Activated T-helper 17 cell treated with anti-CD3 and anti-CD28 coated beads, Interleukin-2, amount 50 U/mL, for 72 hours (primary cell): Measurements from ENCODE around the gene SLC29A4. TPM values are rescaled to one million over a fixed set of nuclear protein-coding genes. Genes with fewer than 3 reads are reported as not detected.
A peak's percentile ranks its signal among the peaks of the same experiment; 100 is the strongest.
"Not testable (repeated sequence)": the region's sequence is repeated elsewhere in the genome, so short reads cannot be mapped to it uniquely, and the experiment has no call there.

Experiments used
- ATAC-seq: fragments of 150-1000 bp; cut with Tn5 transposase; replicated peaks from 2 replicates; pipeline ENCODE4 v1.10.0; 2021; ENCODE audit warnings: mild to moderate bottlenecking, moderate library complexity
- H3K27ac Mint-ChIP-seq: one replicate; pipeline ENCODE4 v1.8.0; 2022; ENCODE audit warnings: mixed read lengths
- H3K27me3 Mint-ChIP-seq: one replicate; pipeline ENCODE4 v1.8.0; 2022; ENCODE audit warnings: mixed read lengths
- H3K36me3 Mint-ChIP-seq: one replicate; pipeline ENCODE4 v1.8.0; 2022; ENCODE audit warnings: low read depth, mild to moderate bottlenecking, mixed read lengths
- H3K4me1 Mint-ChIP-seq: one replicate; pipeline ENCODE4 v1.8.0; 2022; ENCODE audit warnings: mixed read lengths
- H3K4me3 Mint-ChIP-seq: one replicate; pipeline ENCODE4 v1.8.0; 2022; ENCODE audit warnings: mild to moderate bottlenecking, mixed read lengths
- H3K9me3 Mint-ChIP-seq: one replicate; pipeline ENCODE4 v1.8.0; 2022; ENCODE audit warnings: mixed read lengths
- total RNA-seq, 2 donors: library from RNA; stranded (reverse); gene quantifications; one replicate each; pipeline ENCODE4 v1.2.3, GENCODE V29; 2022

SLC29A4 gene
- total RNA-seq, 2 donors from 2014 or later: 1.5 to 3.2 TPM

GRCh38 chr7:5284304-5285281, 1.9 kb downstream of the SLC29A4 start:
- H3K4me3 Mint-ChIP-seq: no peak overlapping the region

GRCh38 chr7:5286933-5287332, 4.2 kb downstream of the SLC29A4 start:
- H3K36me3 Mint-ChIP-seq: no peaks in the 10 kb centered on the region
- H3K4me1 Mint-ChIP-seq: no peaks in the 10 kb centered on the region
- no peaks in the 10 kb centered on the region for H3K9me3 Mint-ChIP-seq

More at GRCh38 chr7:5284304-5285281, 1.9 kb downstream of the SLC29A4 start:
- Mint-ChIP-seq H3K9me3 (no peaks in the 10 kb centered on the region), H3K4me1 (no peaks in the 10 kb centered on the region), H3K36me3 (no peaks in the 10 kb centered on the region), H3K27ac (no peak overlapping the region), H3K27me3 (peaks cover 4% of the 10 kb centered on the region)
- no peak for ATAC-seq

GRCh38 chr7:5287373-5287772, 4.6 kb downstream of the SLC29A4 start:
- H3K9me3 Mint-ChIP-seq, ATAC-seq, H3K4me3 Mint-ChIP-seq, H3K27me3 Mint-ChIP-seq, H3K27ac Mint-ChIP-seq, H3K36me3 Mint-ChIP-seq, H3K4me1 Mint-ChIP-seq: not testable (repeated sequence)

More at GRCh38 chr7:5286933-5287332, 4.2 kb downstream of the SLC29A4 start:
- peaks cover 4% of the 10 kb centered on the region for H3K27me3 Mint-ChIP-seq
- H3K27ac Mint-ChIP-seq: no peak overlapping the region
- no peak for ATAC-seq
- no peak overlapping the region for H3K4me3 Mint-ChIP-seq

GRCh38 chr7:5287802-5288201, 5.1 kb downstream of the SLC29A4 start:
- ATAC-seq: no peak
- no peak overlapping the region for H3K4me3 Mint-ChIP-seq
- H3K9me3 Mint-ChIP-seq: no peaks in the 10 kb centered on the region
- peaks cover 4% of the 10 kb centered on the region for H3K27me3 Mint-ChIP-seq
- no peak overlapping the region for H3K27ac Mint-ChIP-seq
- no peaks in the 10 kb centered on the region for H3K4me1 Mint-ChIP-seq
- no peaks in the 10 kb centered on the region for H3K36me3 Mint-ChIP-seq

- H3K4me1 Mint-ChIP-seq, H3K27me3 Mint-ChIP-seq, H3K27ac Mint-ChIP-seq, H3K4me3 Mint-ChIP-seq, ATAC-seq, H3K36me3 Mint-ChIP-seq, H3K9me3 Mint-ChIP-seq: not testable (repeated sequence)
These were observed 5.8 kb downstream of the SLC29A4 start for GRCh38 chr7:5288560-5288959.

- Mint-ChIP-seq H3K27me3 (peaks cover under 1% of the 10 kb centered on the region), H3K4me1 (no peaks in the 10 kb centered on the region), H3K27ac (no peak overlapping the region), H3K36me3 (no peaks in the 10 kb centered on the region), H3K4me3 (no peak overlapping the region), H3K9me3 (no peaks in the 10 kb centered on the region)
- no peak for ATAC-seq
These were observed 6.6 kb downstream of the SLC29A4 start for GRCh38 chr7:5289355-5289754.

GRCh38 chr7:5291301-5291700, 8.6 kb downstream of the SLC29A4 start:
- no peak for ATAC-seq
- Mint-ChIP-seq H3K36me3 (no peaks in the 10 kb centered on the region), H3K27me3 (no peaks in the 10 kb centered on the region), H3K9me3 (no peaks in the 10 kb centered on the region), H3K4me3 (no peak overlapping the region), H3K27ac (no peak overlapping the region), H3K4me1 (no peaks in the 10 kb centered on the region)

- not testable (repeated sequence) for H3K36me3 Mint-ChIP-seq, H3K27me3 Mint-ChIP-seq, ATAC-seq, H3K9me3 Mint-ChIP-seq, H3K4me3 Mint-ChIP-seq, H3K4me1 Mint-ChIP-seq, H3K27ac Mint-ChIP-seq
These were observed 9.1 kb downstream of the SLC29A4 start for GRCh38 chr7:5291711-5292335.

GRCh38 chr7:5294169-5294987, 11.6 kb downstream of the SLC29A4 start:
- H3K9me3 Mint-ChIP-seq: no peaks in the 10 kb centered on the region
- H3K4me1 Mint-ChIP-seq: peaks cover 11% of the 10 kb centered on the region
- ATAC-seq: no peak
- no peaks in the 10 kb centered on the region for H3K27me3 Mint-ChIP-seq
- H3K4me3 Mint-ChIP-seq: peak overlapping the region; percentile 28
- H3K36me3 Mint-ChIP-seq: no peaks in the 10 kb centered on the region
- no peak overlapping the region for H3K27ac Mint-ChIP-seq

GRCh38 chr7:5295039-5296014, 12.6 kb downstream of the SLC29A4 start:
- no peaks in the 10 kb centered on the region for H3K27me3 Mint-ChIP-seq
- H3K9me3 Mint-ChIP-seq: no peaks in the 10 kb centered on the region
- no peak overlapping the region for H3K27ac Mint-ChIP-seq
- ATAC-seq: no peak
- peak overlapping the region; percentile 50 for H3K4me3 Mint-ChIP-seq
- no peaks in the 10 kb centered on the region for H3K36me3 Mint-ChIP-seq
- H3K4me1 Mint-ChIP-seq: peaks cover 11% of the 10 kb centered on the region

- H3K4me3 Mint-ChIP-seq: peak overlapping the region; percentile 50
- no peak for ATAC-seq
- H3K27ac Mint-ChIP-seq: no peak overlapping the region
- no peaks in the 10 kb centered on the region for H3K27me3 Mint-ChIP-seq
- no peaks in the 10 kb centered on the region for H3K36me3 Mint-ChIP-seq
- H3K9me3 Mint-ChIP-seq: no peaks in the 10 kb centered on the region
- peaks cover 11% of the 10 kb centered on the region for H3K4me1 Mint-ChIP-seq
These were observed 13.4 kb downstream of the SLC29A4 start for GRCh38 chr7:5296015-5296610.

- peak overlapping the region; percentile 73 for H3K27ac Mint-ChIP-seq
- H3K9me3 Mint-ChIP-seq: no peaks in the 10 kb centered on the region
- H3K36me3 Mint-ChIP-seq: no peaks in the 10 kb centered on the region
- H3K4me3 Mint-ChIP-seq: peak overlapping the region; percentile 89
- H3K27me3 Mint-ChIP-seq: no peaks in the 10 kb centered on the region
- peak; percentile 85 for ATAC-seq
- peaks cover 11% of the 10 kb centered on the region for H3K4me1 Mint-ChIP-seq
These were observed 14.0 kb downstream of the SLC29A4 start for GRCh38 chr7:5296611-5297226.

- Mint-ChIP-seq H3K9me3 (no peaks in the 10 kb centered on the region), H3K27ac (no peak overlapping the region), H3K4me1 (peaks cover 11% of the 10 kb centered on the region), H3K4me3 (no peak overlapping the region), H3K36me3 (no peaks in the 10 kb centered on the region), H3K27me3 (no peaks in the 10 kb centered on the region)
- no peak for ATAC-seq
These were observed 17.6 kb downstream of the SLC29A4 start for GRCh38 chr7:5300366-5300765.
